ENCODE measurements around the gene EIF4G1. TPM values are rescaled to one million over a fixed set of nuclear protein-coding genes. Genes with fewer than 3 reads are reported as not detected.

Gene EIF4G1
- total RNA-seq, 1 experiment from 2014 or later = 532 TPM

DNA sequence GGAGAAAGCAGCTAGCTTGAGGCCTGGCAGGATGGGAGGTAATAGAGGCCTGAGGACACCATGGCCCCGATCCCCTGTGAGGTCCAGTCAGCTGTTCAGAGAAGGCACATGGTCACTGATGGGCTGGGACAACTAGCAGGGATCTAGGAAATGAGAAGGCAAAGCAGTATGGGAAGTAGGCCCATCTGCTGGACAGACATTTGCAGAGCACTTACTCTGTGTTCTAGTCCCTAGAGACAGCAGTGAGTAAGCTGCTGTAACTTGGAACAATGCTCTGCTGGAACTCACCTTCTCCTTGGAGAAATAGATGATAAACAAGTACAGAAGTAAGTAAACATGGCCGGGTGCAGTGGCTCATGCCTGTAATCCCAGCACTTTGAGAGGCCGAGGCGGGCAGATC is 31.5 kb upstream of the EIF4G1 start:
- TF ChIP-seq, protein P1, sequence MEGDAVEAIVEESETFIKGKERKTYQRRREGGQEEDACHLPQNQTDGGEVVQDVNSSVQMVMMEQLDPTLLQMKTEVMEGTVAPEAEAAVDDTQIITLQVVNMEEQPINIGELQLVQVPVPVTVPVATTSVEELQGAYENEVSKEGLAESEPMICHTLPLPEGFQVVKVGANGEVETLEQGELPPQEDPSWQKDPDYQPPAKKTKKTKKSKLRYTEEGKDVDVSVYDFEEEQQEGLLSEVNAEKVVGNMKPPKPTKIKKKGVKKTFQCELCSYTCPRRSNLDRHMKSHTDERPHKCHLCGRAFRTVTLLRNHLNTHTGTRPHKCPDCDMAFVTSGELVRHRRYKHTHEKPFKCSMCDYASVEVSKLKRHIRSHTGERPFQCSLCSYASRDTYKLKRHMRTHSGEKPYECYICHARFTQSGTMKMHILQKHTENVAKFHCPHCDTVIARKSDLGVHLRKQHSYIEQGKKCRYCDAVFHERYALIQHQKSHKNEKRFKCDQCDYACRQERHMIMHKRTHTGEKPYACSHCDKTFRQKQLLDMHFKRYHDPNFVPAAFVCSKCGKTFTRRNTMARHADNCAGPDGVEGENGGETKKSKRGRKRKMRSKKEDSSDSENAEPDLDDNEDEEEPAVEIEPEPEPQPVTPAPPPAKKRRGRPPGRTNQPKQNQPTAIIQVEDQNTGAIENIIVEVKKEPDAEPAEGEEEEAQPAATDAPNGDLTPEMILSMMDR (conservative IDR thresholded peaks at IDR 0.05) = no peak

More for the DNA sequence above, 31.5 kb upstream of the EIF4G1 start:
- no peaks in the 10 kb centered on the region for H3K9me3 Mint-ChIP-seq
- H3K4me2 ChIP-seq (ENCODE audit: insufficient read depth, insufficient read length, low read length) = no peak overlapping the region
- H3K79me2 ChIP-seq (ENCODE audit: insufficient read depth, low read length) = no peaks in the 10 kb centered on the region
- no peak overlapping the region for H2BK120ac ChIP-seq (ENCODE audit: low read depth, low read length, poor library complexity, severe bottlenecking)
- no peak overlapping the region; the same call in 1 of the 2 replicates for H3K14ac ChIP-seq (ENCODE audit: insufficient read depth, low read length)
- no peak for DNase-seq
- H3K4me3 Mint-ChIP-seq = no peak overlapping the region
- H3K9ac ChIP-seq (ENCODE audit: extremely low read depth, insufficient read length, low read length) = no peak overlapping the region
- H3K23ac ChIP-seq (ENCODE audit: insufficient read length, low read depth, low read length) = no peak overlapping the region
- H3K23me2 ChIP-seq (ENCODE audit: insufficient read length, low read depth, low read length, poor library complexity, severe bottlenecking) = no peaks in the 10 kb centered on the region
- H2AK5ac ChIP-seq (ENCODE audit: insufficient read length, low read length) = no peak overlapping the region
- H3K4me1 ChIP-seq (ENCODE audit: insufficient read depth, low read length) = no peaks in the 10 kb centered on the region
- no peak overlapping the region for H2BK5ac ChIP-seq (ENCODE audit: insufficient read length, low read length)
- H2BK20ac ChIP-seq (ENCODE audit: low read depth, low read length, poor library complexity, severe bottlenecking) = no peak overlapping the region
- no peaks in the 10 kb centered on the region; a peak in 1 of 7 replicates for H3K36me3 Mint-ChIP-seq (ENCODE audit: insufficient read depth in 1 of 3, low read depth in 3 of 3)
- no peak overlapping the region for H4K91ac ChIP-seq (ENCODE audit: insufficient read length, low read depth, low read length)
- H4K5ac ChIP-seq (ENCODE audit: insufficient read length, low read depth, low read length) = no peak overlapping the region
- no peak overlapping the region for H3K27ac ChIP-seq (ENCODE audit: insufficient read length, low read depth, low read length)
- no peak overlapping the region for H3K56ac ChIP-seq (ENCODE audit: insufficient read length, low read depth, low read length)
- no peaks in the 10 kb centered on the region for H4K20me1 ChIP-seq (ENCODE audit: control insufficient read depth, insufficient read depth, insufficient read length)
- WGBS (ENCODE audit: extremely low coverage, insufficient read length, low lambda C conversion rate) = no CpG with 5 or more reads among the region's 4 CpGs
- H3K27me3 Mint-ChIP-seq (ENCODE audit: low read depth) = peaks cover 19% of the 10 kb centered on the region
- no peak overlapping the region for H3K27ac Mint-ChIP-seq
- H3K27me3 ChIP-seq (ENCODE audit: insufficient read depth, low read length) = no peaks in the 10 kb centered on the region
- no peak overlapping the region for H3K4ac ChIP-seq (ENCODE audit: low read depth, low read length)
- H3T11ph ChIP-seq (ENCODE audit: low read length) = no peak overlapping the region
- H2AFZ ChIP-seq (ENCODE audit: low read length) = no peak overlapping the region
- no peak overlapping the region for H2BK12ac ChIP-seq (ENCODE audit: insufficient read length, low read depth, low read length)
- H3K4me1 Mint-ChIP-seq = peaks cover 0 to 5% of the 10 kb centered on the region in 2 experiments; a peak in 1 of 4 replicates
- no peak overlapping the region for H2BK15ac ChIP-seq (ENCODE audit: low read depth, low read length)
- H3K9me3 ChIP-seq (ENCODE audit: control insufficient read depth, low read depth, low read length) = no peaks in the 10 kb centered on the region
- no peak overlapping the region for H3K18ac ChIP-seq (ENCODE audit: insufficient read length, low read depth, low read length)
- H3K79me1 ChIP-seq (ENCODE audit: insufficient read depth, low read depth, low read length, poor library complexity, severe bottlenecking) = no peaks in the 10 kb centered on the region
- no peak overlapping the region for H4K8ac ChIP-seq (replicated peaks; ENCODE audit: insufficient read length, low read depth, low read length)
